Type B pancreatic cell (in vitro differentiated cells): ENCODE data around the gene NHLRC4. TPM values are rescaled to one million over a fixed set of nuclear protein-coding genes. Genes with fewer than 3 reads are reported as not detected.
A peak's percentile ranks its signal among the peaks of the same experiment; 100 is the strongest.

Experiments
- DNase-seq: peaks from one replicate; pipeline ENCODE4 v3.0.0; 2021; ENCODE audit warnings: mixed read lengths; ENCODE audit not compliant: unreplicated experiment; ENCODE audit errors: extremely low spot score
- H3K27ac Mint-ChIP-seq: 2 replicates; pipeline ENCODE4 v1.8.0; 2021; ENCODE audit warnings: mild to moderate bottlenecking, mixed read lengths
- H3K27me3 Mint-ChIP-seq: 2 replicates; pipeline ENCODE4 v1.8.0; 2021; ENCODE audit warnings: mixed read lengths
- H3K36me3 Mint-ChIP-seq: 2 replicates; pipeline ENCODE4 v1.8.0; 2021; ENCODE audit warnings: mixed read lengths
- H3K4me1 Mint-ChIP-seq: one replicate; pipeline ENCODE4 v1.8.0; 2021; ENCODE audit warnings: mixed read lengths; ENCODE audit not compliant: unreplicated experiment
- H3K4me3 Mint-ChIP-seq: 2 replicates; pipeline ENCODE4 v1.8.0; 2021; ENCODE audit warnings: mild to moderate bottlenecking, mixed read lengths
- H3K9me3 Mint-ChIP-seq: 2 replicates; pipeline ENCODE4 v1.8.0; 2021; ENCODE audit warnings: mixed read lengths
- CTCF ChIP-seq: fragments of 200-600 bp; sonication (generic); conservative IDR thresholded peaks from 2 replicates; pipeline ENCODE4 v1.5.0; 2021; ENCODE audit warnings: antibody characterized with exemption, mild to moderate bottlenecking
- total RNA-seq: library from RNA; stranded (reverse); gene quantifications from 2 replicates; pipeline ENCODE4 v1.2.1, GENCODE V29; 2021; ENCODE audit warnings: low replicate concordance

The NHLRC4 gene
- total RNA-seq, 1 donor from 2014 or later = 1.4 TPM

GRCh38 chr16:582614-583331 is 16.0 kb downstream of the NHLRC4 start:
- no peak for TF ChIP-seq CTCF
- Mint-ChIP-seq H3K36me3 (no peaks in the 10 kb centered on the region), H3K4me1 (peaks cover 11% of the 10 kb centered on the region), H3K4me3 (no peak overlapping the region), H3K9me3 (no peaks in the 10 kb centered on the region), H3K27me3 (no peaks in the 10 kb centered on the region), H3K27ac (no peak overlapping the region)
- no peak for DNase-seq

- Mint-ChIP-seq H3K36me3 (no peaks in the 10 kb centered on the region), H3K4me3 (no peak overlapping the region), H3K27me3 (no peaks in the 10 kb centered on the region), H3K4me1 (peaks cover 11% of the 10 kb centered on the region), H3K27ac (no peak overlapping the region), H3K9me3 (no peaks in the 10 kb centered on the region)
- DNase-seq = no peak
- no peak for TF ChIP-seq CTCF
Measured at GRCh38 chr16:583470-583814, 16.6 kb downstream of the NHLRC4 start.

GRCh38 chr16:583815-584591 is 17.2 kb downstream of the NHLRC4 start:
- TF ChIP-seq CTCF = no peak
- no peak overlapping the region for H3K27ac Mint-ChIP-seq

GRCh38 chr16:585351-585750 is 18.5 kb downstream of the NHLRC4 start:
- H3K4me1 Mint-ChIP-seq = peaks cover 11% of the 10 kb centered on the region
- no peaks in the 10 kb centered on the region for H3K36me3 Mint-ChIP-seq
- H3K4me3 Mint-ChIP-seq = no peak overlapping the region
- peak overlapping the region; percentile 31 for H3K27ac Mint-ChIP-seq
- DNase-seq = no peak
- H3K27me3 Mint-ChIP-seq = no peaks in the 10 kb centered on the region
- H3K9me3 Mint-ChIP-seq = no peaks in the 10 kb centered on the region
- no peak for TF ChIP-seq CTCF

More at GRCh38 chr16:583815-584591, 17.2 kb downstream of the NHLRC4 start:
- Mint-ChIP-seq H3K9me3 (no peaks in the 10 kb centered on the region), H3K27me3 (no peaks in the 10 kb centered on the region), H3K4me1 (peaks cover 11% of the 10 kb centered on the region), H3K4me3 (no peak overlapping the region), H3K36me3 (no peaks in the 10 kb centered on the region)
- DNase-seq = no peak

GRCh38 chr16:586047-586644 is 19.3 kb downstream of the NHLRC4 start:
- peaks cover 4% of the 10 kb centered on the region for H3K36me3 Mint-ChIP-seq

More at GRCh38 chr16:586047-586644, 19.3 kb downstream of the NHLRC4 start:
- no peaks in the 10 kb centered on the region for H3K9me3 Mint-ChIP-seq
- peaks cover 17% of the 10 kb centered on the region for H3K4me1 Mint-ChIP-seq
- H3K27me3 Mint-ChIP-seq = no peaks in the 10 kb centered on the region
- no peak for DNase-seq
- H3K4me3 Mint-ChIP-seq = no peak overlapping the region
- H3K27ac Mint-ChIP-seq = no peak overlapping the region
- TF ChIP-seq CTCF = no peak
